HG03378 (cell line): ENCODE data around the gene C1QTNF8.
"Not testable (repeated sequence)": the region's sequence is repeated elsewhere in the genome, so short reads cannot be mapped to it uniquely, and the experiment has no call there.

Experiments
- ATAC-seq: cut with Tn5 transposase; IDR thresholded peaks from one replicate; pipeline ENCODE4 v1.9.1; 2021; ENCODE audit warnings: mild to moderate bottlenecking, moderate library complexity; ENCODE audit not compliant: unreplicated experiment

Gene C1QTNF8

DNA sequence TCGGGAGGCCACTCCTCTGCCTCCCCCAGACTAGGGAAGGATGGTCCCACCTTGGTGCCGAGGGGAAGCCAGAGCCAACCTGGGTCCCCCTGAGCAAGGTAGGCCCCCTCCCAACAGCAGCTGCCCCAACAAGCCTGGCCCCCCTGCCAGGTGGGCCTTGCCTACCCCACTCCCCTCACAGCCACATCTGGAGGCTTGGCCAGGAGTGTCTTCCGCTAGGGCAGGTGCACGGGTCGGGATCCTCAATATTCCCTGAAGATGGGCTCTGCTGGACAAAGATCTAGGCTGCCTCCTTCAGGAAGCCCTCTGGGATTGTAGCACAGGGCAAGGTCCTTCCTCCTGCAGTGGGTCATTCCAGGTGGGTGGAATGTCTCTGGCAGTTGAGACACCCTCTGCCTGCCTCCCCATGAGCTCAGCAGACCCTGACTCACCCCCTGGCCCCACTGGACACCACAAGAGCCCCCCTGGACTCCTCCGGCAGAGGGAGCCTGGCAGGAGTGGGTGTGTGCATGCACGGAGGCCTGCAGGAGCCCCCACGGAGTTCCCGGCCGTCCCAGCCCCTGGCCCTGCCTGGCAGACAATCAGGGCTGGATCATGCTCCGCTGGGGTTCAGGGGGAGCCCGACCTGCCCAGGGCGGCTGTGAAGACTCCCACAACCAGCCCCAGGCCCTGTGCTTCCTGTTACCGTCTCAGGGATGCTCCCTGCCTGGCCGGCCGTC is 435 bp downstream of the C1QTNF8 start:
- no peak for ATAC-seq

DNA sequence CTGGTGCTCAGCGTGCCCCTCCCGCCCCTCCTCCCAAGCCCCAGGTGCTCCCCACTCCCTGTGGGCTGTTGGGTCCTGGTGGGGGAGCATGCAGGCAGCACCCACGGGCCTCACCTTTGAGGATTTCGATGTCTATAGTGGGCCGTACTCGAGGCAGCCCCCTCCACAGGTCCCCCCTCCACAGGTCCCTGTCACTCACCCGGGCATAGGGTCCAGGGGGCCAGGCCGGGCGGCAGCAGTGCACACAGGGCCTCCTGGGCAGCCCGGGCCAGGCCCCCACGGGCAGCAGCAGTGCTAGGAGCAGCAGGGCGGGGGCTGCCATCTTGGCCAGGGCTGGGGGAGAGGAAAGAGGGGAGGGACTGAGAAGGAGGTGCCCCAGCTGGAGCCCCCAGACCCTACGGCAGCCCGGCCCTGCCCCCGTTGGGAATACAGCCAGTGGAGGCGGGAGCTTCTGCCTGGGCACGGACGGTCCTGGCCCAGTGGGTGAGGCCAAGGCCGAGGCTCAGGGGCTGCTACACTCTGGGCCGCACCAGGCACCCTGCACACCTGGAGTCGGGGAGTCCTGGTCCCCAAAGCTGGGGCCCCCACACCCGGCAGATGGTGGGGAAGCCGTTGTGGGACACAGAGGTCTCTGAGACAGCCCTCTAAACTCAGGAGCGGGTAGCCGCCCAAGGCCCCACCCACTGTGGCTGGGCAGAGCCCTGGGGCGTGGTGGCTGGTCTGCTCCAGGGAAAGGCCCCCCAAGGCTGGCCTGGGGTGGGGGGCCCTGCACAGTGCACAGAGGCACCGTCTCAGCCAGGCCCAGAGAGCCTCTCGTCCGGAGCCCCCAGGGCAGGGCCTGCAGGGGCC is 1.2 kb downstream of the C1QTNF8 start:
- ATAC-seq = no peak

- ATAC-seq = no peak
These were observed 1.9 kb downstream of the C1QTNF8 start for GRCh38 chr16:1094124-1094479.

GRCh38 chr16:1093284-1094123 is 2.5 kb downstream of the C1QTNF8 start:
- ATAC-seq = no peak

GRCh38 chr16:1092685-1093283 is 3.3 kb downstream of the C1QTNF8 start:
- not testable (repeated sequence) for ATAC-seq

GRCh38 chr16:1091992-1092552 is 4.0 kb downstream of the C1QTNF8 start:
- ATAC-seq = no peak

- ATAC-seq = no peak
These were observed 5.1 kb downstream of the C1QTNF8 start for GRCh38 chr16:1090620-1091587.

DNA sequence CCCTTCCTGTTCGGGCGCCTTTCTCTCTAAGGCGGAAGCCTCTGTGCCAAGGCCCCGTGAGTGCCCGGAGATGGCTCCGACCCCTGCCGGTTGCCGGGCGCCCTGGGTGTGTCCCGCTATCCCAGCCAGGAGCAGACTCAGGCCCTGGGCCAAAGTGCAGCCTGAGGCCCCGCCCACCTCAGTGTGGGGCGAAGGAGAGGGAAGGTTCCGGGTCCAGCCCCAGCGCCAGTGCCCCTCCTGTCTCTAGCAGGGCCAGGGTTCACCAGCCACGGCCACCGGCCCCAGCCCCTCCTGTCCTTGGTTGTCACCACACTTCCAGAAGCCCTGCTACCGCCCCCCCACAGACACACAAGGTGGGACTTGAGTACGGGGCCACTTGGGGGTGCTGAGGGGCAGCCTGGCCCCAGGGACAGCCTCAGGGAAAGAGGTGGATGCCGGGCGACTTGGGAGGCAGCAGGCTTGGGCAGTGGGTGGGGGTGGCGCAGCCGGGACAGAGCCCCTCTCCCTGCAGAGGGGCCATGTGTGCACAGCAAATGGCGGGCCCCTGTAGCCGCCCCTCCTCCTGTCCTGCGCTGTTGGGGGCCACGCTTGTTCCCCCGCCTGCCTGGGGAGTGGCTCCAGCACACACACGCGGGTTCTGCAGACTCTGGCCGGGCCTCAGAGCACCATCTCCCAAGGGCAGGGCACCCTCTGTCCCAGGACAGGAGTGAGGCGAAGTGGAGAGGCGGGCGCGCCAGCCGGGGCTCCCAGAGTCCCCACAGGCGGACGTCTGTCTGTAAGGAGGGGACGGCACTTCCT is 6.0 kb downstream of the C1QTNF8 start:
- no peak for ATAC-seq

DNA sequence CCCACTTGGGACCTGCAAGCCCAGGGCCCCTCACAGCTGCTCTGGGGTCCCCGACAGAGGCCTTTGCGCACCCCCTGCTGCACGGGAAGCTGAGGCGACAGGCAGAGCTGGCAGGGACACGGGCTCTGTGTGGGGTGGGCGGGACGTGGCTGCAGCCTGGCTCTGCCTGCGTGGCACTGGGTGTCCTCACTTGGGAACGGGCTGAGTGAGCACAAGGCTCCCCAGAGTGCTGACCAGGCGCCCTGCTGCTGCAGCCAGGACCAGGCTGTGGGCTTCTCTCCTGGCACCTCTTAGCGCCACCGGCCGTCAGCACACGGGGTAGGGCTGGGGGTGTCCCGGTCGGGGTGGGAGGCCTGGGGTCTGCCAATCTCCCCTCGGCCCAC is 6.6 kb downstream of the C1QTNF8 start:
- no peak for ATAC-seq

GRCh38 chr16:1088295-1089170 is 7.5 kb downstream of the C1QTNF8 start:
- no peak for ATAC-seq

GRCh38 chr16:1086443-1086842 is 9.6 kb downstream of the C1QTNF8 start:
- ATAC-seq = not testable (repeated sequence)

GRCh38 chr16:1084971-1085370 is 11.1 kb downstream of the C1QTNF8 start:
- ATAC-seq = no peak

- no peak for ATAC-seq
These were observed 12.9 kb downstream of the C1QTNF8 start for GRCh38 chr16:1082952-1083675.

GRCh38 chr16:1082266-1082951 is 13.6 kb downstream of the C1QTNF8 start:
- no peak for ATAC-seq

DNA sequence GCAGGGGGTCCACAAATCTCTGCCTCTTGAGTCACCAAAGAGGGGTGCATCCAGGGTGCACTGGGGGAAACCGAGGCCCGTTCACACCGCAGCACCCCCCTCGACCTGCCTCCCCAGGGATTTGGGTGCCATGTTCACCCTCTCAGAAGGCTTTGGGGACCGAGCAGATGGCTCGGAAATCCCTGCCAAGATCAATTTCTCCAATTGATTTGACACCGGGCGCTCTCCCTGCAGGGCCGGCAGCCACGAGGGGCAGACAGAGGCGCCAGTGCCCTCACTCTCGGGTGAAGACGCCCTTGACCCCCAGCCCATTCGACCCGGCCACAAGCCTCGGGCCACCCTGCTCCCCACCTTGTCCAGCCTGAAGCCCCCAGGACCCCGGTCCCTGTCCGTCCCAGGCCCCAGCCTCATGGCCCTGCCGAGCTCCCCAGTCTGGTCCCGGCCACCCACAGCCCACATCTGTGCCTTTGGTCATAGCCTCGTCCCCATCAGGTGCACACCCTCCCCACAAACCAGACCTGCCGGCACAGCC is 14.2 kb downstream of the C1QTNF8 start:
- no peak for ATAC-seq
